Stimulated activated CD4-positive, alpha-beta T cell treated with anti-CD3 and anti-CD28 coated beads, TNF-alpha, amount 100 ng/mL, for 48 hours (primary cell): ENCODE results near the gene HDAC5.
"Not testable (repeated sequence)": the region's sequence is repeated elsewhere in the genome, so short reads cannot be mapped to it uniquely, and the experiment has no call there.

Experiments used
- DNase-seq, 3 donors: peaks; one replicate each; pipeline ENCODE4 v3.0.0-alpha.2; 2020; ENCODE audit warnings: low read depth in 3 of 3

The HDAC5 gene

DNA sequence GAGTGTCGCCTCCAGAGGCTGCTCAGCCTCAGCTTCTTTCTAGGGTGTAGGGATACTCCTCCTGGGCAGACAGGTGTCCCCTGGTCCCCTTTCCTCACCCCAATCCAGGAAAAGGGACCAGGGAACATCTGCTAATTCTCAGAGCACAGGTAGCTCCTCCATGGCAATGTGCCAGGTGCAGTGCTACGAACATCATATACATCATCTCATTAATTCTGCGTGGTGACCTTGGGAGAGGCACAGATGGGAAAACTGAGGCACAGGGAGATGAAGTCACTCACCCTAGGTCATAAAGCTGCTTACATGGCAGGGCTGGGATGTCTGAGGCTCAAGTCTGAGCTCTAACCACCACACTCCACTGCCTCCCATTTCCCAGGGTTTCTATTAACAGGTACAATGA lies 11.7 kb downstream of the HDAC5 start:
- no peak for DNase-seq

DNA sequence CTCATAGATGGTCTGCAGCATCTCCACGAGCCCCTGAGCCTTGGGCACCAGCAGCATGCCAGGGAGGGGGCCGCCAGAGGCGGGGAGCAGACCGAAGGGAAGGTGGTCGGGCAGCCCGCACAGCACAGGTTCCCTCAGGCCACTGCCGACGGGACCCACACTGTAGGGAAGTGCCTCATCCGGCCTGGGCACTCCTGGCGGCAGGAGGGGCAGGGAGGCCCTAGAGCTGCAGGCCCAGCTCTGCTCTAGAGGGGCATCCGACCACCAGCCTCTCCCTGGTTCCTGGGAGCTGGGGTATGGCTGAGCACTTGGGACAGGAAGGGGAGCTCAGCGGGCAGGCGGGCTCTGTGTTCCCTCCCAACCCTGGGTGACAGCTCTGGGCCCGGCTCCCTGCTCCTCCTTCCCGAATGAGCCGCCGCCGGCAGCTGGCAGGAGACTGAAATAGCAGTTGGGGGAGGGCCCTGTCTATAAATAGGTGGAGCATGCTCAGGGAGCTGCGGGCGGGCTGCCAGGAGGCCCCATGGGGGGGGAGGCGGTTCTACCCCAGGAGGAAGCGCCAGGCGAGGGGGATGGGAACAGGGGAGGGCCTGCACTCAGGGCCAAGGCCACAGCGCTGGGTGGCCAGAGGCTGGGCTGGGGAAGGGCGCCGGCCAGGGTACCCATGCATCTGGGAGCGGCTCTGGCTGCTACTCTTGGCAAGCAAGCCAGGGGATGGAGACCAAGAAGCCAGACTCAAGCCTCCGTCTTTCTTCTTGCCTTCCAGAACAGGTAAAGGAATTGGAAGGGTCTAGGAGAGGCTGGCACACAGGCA lies 12.4 kb downstream of the HDAC5 start:
- DNase-seq: peak; percentile 17 to 43 (median 32)

DNA sequence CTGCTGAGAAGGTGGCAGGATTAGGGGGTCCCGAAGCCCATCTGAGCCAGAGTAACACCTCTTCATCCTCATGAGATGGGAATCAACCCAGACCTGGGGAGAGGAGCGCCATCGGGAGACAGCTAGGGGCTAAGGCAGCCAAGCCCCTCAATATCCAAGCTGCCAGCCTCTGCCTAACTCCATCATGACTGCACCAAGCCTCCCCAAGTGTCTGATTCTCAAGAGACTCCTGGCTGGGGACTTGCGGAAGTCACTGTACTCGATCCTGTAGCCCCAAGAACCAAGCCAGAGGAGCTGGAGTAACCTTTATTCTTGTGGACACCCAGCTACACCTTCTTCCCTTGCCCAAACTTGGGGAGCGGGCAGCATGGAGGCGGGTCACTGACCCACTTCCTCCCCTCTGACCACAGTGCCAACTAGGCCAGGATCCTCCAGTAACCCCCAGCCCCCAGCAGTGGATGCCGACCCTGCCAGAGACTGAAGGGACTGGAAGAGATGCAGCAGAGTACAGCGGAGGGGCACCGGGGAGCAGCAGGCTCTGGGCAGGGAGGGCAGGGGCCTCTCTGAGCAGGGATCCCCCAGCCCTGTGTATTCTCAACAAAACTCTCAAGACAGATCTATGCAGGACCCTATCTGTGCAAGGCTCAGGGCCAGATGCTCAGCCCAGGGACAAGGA lies 13.3 kb downstream of the HDAC5 start:
- DNase-seq: no peak

DNA sequence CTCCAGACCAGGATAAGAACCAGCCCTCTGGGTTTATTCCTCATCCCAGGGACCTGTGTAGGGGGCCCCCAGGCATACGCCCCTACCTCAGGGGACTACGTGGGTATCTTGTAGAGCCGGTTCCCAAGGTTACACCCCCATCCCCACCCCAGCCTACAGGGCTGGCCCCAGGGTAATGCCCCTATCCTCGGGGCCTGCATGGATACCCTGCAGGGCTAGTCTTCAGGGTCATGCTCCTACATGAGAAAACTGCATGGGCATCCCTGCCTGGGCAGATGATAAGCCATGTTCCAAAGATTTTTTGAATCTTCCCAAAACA lies 14.2 kb downstream of the HDAC5 start:
- DNase-seq: no peak

DNA sequence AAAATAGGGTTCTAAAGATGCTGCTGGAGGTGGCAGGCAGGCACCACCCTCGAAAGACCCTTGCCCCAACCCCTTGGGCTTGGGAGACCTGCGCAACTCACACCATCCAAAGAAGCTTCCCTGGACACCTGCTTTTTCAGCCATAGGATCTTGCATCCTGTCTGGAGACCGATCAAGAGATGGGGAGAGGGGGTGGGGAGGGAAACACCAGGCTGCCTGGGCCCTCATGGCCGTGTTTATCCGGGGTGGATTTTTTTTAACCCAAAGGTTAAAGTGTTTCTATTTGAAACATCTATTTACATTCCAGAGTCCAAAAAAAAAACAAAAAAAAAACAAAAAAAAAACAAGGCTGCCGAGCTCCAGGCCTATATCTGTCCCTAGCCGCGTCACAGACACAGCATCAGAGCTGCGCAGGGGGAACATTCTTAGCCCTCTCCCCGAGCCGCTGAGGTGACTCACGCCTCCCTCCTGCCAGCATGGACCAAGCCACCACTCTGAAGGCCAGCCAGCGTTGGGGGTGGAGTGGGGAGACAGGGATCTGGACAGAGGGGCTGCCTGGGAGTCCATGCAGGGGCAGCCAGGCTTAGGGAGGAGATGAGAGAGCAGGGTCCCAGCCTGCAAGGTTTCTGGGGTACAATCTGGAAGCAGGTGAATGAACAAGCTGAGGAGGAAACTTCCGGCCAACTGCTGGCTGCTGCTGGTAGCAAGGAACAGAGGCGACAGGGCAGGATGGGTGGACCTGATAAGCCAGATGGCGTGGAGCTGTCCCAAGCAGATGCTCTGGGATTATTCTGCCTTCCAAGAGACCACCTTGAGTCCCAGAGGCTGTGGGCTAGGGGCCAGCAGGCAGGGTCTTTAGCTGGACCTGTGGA lies 14.8 kb downstream of the HDAC5 start:
- no peak for DNase-seq

DNA sequence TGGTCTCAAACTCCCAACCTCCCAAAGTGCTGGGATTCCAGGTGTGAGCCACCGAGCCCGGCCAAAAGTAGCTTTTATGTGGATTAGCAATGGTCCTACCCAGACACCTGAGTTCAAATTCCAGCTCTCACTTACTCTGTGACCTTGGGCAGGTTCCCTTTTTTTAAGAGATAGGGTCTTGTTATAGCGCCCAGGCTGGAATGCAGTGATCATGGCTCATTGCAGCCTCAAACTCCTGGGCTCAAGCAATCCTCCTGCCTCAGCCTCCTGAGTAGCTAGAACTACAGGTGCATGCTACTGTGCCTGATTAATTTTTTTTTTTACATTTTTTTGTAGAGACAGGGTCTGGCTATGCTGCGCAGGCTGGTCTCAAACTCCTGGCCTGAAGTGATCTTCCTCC lies 16.6 kb downstream of the HDAC5 start:
- DNase-seq: no peak

DNA sequence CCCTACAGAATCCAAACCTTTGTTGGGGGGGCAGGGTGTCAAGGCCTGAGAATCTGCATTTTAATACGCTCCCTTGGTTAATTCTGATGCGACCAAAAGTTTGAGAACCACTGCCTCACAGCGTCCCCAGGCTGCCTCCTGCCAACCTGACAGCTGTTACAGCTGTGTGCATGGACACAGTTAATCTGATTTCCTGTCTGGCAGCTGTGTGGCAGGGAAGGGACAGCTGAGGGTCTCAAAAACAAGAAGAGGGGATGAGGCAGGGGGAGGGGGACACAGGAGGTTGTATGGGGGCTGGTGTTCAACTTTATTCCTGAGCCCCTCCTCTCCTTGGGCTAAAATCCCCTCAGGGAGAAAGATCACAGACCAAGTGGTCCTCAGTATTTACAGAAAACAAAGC lies 17.5 kb downstream of the HDAC5 start:
- no peak for DNase-seq

DNA sequence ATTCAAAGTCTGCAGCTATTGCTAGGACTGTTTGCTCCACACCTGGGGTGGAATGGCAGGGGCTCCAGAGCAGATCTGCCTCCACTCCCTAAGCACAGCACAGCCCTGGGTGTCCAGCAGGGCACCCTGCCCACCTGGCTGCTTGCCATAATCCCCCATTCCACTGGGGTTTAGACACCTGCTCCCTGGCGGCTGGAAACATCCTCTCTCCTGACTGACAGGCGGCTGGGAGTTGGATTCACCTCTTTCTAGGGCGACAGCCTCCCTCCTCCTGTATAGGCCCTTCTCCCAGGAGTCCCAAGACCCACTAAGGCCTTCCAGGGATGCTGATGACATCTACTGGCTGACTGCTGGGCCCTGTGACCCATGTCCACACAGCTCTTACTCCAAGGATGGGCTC lies 18.0 kb downstream of the HDAC5 start:
- no peak for DNase-seq

DNA sequence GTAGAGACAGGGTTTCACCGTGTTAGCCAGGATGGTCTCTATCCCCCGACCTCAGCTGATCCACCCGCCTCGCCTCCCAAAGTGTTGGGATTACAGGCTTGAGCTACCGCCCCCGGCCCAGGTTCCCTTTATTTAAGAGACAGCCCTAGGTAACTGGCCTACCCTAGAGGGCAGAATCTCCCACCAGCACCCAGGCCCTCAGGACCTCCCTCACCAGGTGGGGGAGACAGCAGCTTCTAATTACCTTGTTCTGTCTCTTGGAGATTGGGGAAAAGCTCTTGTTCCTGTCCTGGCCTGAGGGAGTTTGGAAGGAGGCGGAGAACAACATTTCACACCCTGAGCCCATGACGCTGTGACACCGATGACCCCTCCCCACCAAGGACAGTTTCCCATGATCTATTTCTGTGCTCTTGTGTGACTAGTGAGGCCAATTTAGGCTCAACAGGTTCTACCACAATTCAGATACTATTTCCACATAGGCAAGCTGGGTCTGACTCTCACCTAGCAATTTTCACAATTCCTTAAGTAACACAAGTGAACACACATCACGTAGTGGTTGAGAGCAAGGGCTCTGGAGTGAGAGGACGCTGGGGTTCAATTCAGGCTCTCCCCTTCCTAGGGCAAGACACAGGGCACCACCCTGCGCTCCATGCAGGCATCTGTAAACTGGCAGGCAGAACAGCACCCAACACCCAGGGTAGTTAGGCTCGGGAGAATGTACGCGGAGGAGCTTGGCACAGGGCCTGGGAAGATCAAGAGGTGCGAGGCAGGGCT lies 20.4 kb downstream of the HDAC5 start:
- DNase-seq: no peak

DNA sequence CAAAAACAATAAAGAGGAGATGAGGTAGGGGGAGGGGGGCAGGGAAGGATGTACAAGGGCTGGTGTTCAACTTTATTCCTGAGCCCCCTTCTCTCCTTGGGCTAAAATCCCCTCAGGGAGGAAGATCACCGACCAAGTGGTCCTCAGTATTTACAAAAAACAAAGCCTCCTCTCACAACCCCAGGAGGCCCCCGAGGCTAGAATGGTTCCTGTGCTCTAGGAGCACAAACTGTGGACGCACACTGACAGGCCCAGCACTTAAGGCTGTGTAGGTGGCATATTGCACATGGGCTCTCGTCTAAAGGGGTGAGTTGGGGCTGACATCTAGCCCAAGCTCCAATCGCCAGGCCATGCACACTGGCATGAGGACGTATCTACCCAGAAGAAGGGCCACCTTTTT lies 21.6 kb downstream of the HDAC5 start:
- DNase-seq: not testable (repeated sequence)

DNA sequence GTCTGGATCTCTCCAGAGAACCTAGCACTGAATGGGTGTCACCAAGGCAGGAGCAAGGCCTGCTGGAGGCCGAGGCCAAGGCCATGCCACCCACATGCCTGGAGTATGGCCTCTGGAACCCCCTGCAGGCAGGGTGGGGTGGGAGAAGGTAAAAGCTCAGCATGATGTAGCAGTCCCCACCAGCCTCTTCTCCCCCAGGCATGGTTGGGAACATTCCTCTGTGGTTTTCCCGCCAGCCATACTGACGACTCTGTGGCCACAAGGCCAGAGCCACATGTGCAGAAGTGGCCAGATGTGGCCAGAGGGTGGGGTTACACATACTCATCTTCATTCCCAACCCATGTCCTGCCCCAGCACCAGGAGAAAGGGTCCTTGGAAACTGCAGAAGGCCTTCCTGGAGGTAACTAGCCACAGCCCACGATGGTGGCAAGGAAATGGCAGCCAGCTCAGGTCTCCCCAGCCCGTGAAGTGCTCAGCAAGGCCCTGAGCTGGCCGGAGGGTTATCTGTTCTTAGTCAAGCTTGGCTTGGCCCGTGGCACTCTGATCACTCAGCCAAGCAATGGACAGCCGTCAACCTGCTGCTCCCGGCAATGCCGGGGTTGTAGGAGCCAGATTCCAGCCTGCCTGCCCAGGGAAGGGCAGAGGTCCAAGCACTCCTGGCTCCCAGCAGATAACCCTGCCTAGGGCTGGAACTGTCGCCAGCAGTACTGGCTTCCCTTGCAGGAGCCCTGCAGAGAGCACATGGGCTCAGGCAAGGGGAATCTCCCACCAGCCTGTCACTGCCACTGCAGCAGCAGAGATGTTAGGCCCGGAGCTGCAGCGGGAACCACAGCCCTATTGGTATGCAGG lies 26.1 kb downstream of the HDAC5 start:
- no peak for DNase-seq

DNA sequence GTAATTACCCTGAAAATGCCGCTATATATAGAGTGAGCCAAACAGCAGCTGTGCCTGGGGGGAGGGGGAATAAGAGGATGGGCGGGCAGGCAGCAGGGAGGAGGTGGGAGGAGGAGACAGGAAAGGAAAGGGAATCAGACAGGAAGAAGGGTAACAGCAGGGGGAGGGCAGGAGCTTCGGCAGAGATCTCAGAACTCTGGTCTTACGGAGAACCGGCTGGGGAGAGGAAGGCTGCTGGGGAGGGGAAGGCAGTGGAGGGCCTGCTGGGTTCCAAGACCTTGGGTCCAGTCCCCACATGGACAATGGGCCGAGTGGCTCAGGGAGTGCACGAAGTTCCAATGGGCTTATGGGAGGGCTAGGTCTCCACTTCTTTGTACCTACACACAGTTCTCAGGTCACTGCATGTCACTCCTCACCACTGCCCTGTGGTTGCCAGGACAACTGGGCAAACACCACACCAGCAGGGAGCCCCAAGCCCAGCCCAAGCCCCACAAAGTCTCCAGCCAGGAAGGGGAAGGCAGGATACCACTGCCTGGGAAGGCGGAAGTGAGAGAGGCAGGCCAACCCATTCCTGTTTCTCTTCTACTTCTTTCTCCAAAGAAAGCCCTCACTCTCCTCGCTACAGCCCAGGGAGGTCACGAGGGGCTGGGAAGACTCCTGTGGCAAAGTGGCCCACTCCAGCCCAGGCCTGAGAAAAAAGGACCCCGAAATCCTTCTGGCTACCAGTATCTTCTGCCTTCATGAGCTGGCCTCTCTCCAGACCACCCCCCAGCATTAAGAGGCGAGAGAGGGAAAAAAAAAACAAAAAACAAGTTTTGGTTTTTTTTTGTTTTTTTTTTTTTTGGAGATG lies 27.6 kb downstream of the HDAC5 start:
- no peak for DNase-seq

DNA sequence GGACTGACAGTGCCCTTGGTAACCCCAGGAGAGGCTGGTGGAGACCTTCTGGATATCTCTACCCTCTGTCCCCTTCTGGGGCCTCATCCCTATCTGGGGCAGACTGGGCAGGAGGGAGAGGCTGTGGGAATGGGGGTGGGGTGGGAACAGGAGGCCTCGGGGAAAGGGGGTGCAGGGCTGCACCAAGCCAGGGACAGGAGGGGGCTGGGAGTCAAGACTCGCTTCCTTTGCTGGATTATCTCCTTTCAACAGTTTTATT lies 28.1 kb downstream of the HDAC5 start:
- no peak for DNase-seq

DNA sequence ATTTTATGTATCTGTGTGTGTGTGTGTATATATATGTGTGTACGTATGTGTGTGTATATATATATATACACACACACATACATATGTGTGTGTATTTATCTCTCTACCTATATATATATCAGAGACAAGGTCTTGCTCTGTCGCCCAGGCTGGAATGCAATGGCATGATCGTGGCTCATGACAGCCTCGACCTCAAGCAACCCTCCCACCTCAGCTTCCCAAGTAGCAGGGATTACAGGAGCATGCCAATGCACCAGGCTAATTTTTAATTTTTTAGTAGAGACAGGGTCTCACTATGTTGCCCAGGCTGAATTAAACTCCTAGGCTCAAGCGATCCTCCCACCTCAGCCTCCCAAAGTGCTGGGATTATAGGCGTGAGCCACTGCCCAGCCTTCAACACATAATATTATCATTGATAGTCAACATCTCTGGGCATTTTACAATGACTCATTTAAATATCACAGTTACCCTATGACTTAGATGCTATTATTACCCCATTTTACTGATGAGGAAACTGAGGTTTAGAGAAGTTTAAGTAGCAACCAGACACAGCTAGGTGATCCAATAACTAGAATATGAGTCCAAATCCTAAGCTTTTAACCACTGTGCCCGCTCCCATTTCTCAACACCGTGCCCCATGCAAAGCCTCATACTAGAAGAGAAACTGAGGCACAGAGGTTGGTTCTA lies 28.6 kb downstream of the HDAC5 start:
- DNase-seq: no peak

DNA sequence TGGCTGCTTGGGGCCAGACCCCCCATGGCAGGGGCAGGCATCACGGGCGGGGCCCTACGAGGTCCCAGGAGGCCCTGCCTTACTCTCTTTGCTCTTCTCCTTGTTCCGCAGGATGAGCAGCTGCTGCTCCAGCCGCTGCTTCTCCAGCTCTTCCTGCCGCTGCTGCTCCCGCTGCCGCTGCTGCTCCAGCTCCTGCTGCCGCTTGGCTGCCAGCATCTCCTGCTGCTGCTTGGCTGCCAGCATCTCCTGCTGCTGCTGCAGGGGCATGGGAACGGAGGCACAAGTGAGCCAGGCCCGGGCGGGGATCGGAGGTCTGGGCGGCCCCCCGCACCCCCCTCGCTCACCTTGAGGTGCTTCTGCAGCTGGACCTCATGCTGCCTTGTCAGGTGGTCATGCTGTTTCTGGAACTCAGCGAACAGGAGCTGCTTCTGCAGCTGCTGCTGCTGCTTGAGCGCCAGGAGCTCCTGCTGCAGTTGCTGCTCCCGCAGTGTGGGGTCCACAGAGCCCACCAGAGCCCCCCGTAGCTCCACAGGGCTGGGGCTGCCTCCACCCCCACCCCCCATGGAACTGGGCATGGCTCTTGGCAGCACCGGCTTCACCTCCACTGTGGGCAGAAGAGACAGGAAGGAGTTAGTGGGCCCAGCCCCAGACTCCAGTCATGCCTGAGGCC lies 30.1 kb downstream of the HDAC5 start:
- DNase-seq: no peak

DNA sequence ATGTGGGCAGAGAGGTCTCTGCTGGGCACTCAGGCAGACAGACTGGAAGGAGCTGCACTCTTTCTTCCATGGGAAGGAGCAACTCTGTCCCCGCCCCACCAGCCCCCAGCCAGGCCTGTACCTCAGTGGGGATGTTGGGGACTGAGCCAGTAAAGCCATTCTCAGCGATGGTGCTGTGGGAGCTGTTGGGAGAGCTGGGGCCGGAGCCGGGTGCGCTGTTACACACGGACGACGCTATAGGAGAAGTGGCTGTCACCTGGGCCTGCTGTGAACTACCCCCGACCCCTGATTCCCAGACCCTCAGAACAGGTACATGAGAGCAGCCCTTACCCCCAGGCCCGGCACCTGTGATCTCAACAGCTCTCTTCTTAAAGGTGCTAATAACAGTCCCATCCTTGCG lies 31.4 kb downstream of the HDAC5 start:
- no peak for DNase-seq

DNA sequence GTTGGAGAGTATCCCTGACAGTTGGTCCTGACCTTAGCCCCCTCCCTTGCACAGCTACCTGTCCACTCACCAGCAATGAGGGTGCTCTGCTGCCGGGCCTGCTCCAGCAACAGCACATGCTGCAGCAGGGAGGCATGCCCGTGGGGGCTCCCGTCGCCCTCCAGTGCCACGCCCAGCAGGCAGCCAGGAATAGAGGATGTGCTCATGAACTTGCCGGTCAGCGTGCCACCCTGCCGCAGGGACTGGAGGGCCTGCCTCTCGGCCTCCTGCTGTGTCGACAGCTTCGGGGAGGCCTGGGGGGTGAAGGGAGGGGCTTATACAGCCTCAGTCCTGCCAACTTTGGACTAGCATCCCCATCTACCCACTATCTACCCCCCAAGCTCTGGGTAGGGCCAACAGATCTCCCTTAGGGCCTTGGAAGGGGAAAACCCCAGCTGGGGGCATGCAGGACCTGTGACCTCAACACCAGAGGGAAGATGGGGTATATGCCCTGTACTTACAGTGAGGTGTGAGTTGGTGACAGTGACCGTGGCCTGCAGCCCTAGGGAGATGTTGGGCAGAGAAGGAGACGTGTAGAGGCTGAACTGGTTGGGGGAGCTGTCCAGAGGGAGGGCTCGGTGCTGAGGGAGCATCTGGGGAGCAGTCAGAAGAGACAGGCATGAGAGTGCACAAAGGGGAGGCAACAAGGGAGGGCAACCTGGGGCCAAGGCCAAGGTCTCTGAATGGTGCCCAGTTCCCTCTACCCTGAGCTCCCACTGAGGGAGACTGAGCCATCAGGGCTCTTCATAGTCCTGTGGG lies 32.0 kb downstream of the HDAC5 start:
- no peak for DNase-seq

DNA sequence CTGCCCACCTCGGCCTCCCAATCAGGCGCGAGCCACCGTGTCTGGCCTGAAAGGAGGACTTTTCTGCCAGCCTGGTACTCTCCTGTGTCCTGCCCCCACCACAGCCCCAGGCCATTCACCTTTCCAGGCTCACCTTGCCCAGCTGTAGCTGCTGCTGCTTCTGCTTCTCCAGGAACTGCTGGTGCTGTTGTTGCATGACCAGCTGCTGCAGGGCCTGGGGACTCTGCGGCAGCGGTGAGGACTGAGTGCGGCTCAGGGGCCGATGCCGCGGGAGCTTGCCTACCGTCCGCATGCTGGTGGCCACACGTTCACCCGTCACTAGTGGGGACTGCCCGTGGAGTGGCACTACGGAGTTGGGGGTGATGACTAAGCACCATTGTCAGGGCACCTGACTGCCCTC lies 35.2 kb downstream of the HDAC5 start:
- DNase-seq: no peak
